CD4-positive, CD25-positive, alpha-beta regulatory T cell (primary cell): ENCODE results near the gene FSHR. TPM values are rescaled to one million over a fixed set of nuclear protein-coding genes. Genes with fewer than 3 reads are reported as not detected.

ENCODE experiments used
- ATAC-seq, 2 donors: fragments of 150-1000 bp; cut with Tn5 transposase; one replicate each; pipeline ENCODE4 v1.10.0; 2021; ENCODE audit warnings: low read depth in 2 of 2, moderate number of reproducible peaks in 2 of 2, moderate library complexity in 1 of 2
- DNase-seq, 3 donors: peaks; one replicate each; pipeline versions ENCODE4 v3.0.0 to v3.0.0-alpha.2; 2012 to 2022; ENCODE audit warnings: mixed read lengths in 1 of 3
- H3K27ac ChIP-seq: one replicate; pipeline ENCODE4 v1.7.0; 2013; ENCODE audit warnings: mild to moderate bottlenecking, low read length; ENCODE audit not compliant: insufficient read depth, poor library complexity, severe bottlenecking
- H3K27me3 ChIP-seq: one replicate; pipeline ENCODE4 v1.7.0; 2013; ENCODE audit warnings: low read length; ENCODE audit not compliant: control insufficient read depth, insufficient read depth
- H3K36me3 ChIP-seq: one replicate; pipeline ENCODE4 v1.7.0; 2013; ENCODE audit warnings: mild to moderate bottlenecking, low read length, moderate library complexity; ENCODE audit not compliant: control insufficient read depth, insufficient read depth
- H3K4me1 ChIP-seq: 2 replicates; pipeline ENCODE4 v1.7.0; 2013; ENCODE audit warnings: mild to moderate bottlenecking, low read length; ENCODE audit not compliant: insufficient read depth, control insufficient read depth, poor library complexity, severe bottlenecking
- H3K4me3 ChIP-seq: one replicate; pipeline ENCODE4 v1.7.0; 2013; ENCODE audit warnings: low read depth, mild to moderate bottlenecking, low read length, moderate library complexity
- H3K9me3 ChIP-seq, 2 experiments: 1 replicate in 1 of 2; 2 replicates in 1 of 2; pipeline ENCODE4 v1.7.0; 2013; ENCODE audit warnings: low read length in 2 of 2, mild to moderate bottlenecking in 1 of 2, moderate library complexity in 1 of 2; ENCODE audit not compliant: control insufficient read depth in 2 of 2
- H3K27ac Mint-ChIP-seq, 3 donors: one replicate each; pipeline ENCODE4 v1.8.0; 2020 to 2022; ENCODE audit warnings: mild to moderate bottlenecking in 3 of 3, mixed read lengths in 3 of 3, moderate library complexity in 2 of 3
- H3K27me3 Mint-ChIP-seq: one replicate; pipeline ENCODE4 v1.8.0; 2022; ENCODE audit warnings: mild to moderate bottlenecking, mixed read lengths
- H3K36me3 Mint-ChIP-seq: one replicate; pipeline ENCODE4 v1.8.0; 2020; ENCODE audit warnings: mixed read lengths
- H3K4me1 Mint-ChIP-seq, 4 donors: one replicate each; pipeline ENCODE4 v1.8.0; 2020 to 2022; ENCODE audit warnings: mixed read lengths in 4 of 4, mild to moderate bottlenecking in 1 of 4
- H3K4me3 Mint-ChIP-seq, 4 donors: one replicate each; pipeline ENCODE4 v1.8.0; 2020 to 2022; ENCODE audit warnings: mild to moderate bottlenecking in 4 of 4, mixed read lengths in 4 of 4, moderate library complexity in 3 of 4
- H3K9me3 Mint-ChIP-seq, 7 donors: one replicate each; pipeline ENCODE4 v1.8.0; 2020 to 2022; ENCODE audit warnings: mixed read lengths in 7 of 7, mild to moderate bottlenecking in 3 of 7, moderate library complexity in 2 of 7
- polyA plus RNA-seq, 4 donors: library from polyadenylated mRNA; unstranded; fragments of 300-500 nt; fragmentation: Illumina TruSeq; gene quantifications; one replicate each; pipeline ENCODE4 v1.2.3, GENCODE V29; 2021
- total RNA-seq: library from RNA; stranded (reverse); gene quantifications from one replicate; pipeline ENCODE4 v1.2.3, GENCODE V29; 2022

The FSHR gene
- total and polyA plus RNA-seq, 5 donors from 2014 or later = not detected

GRCh38 chr2:48940606-48941005, 213.7 kb downstream of the FSHR start:
- H3K4me3 Mint-ChIP-seq = no peak overlapping the region
- H3K4me1 ChIP-seq = no peaks in the 10 kb centered on the region
- DNase-seq (no peak), ATAC-seq (no peak)
- H3K27me3 Mint-ChIP-seq = no peaks in the 10 kb centered on the region
- H3K27ac Mint-ChIP-seq = no peak overlapping the region
- no peaks in the 10 kb centered on the region for H3K36me3 ChIP-seq
- H3K27ac ChIP-seq = no peak overlapping the region
- H3K27me3 ChIP-seq = no peaks in the 10 kb centered on the region
- no peaks in the 10 kb centered on the region for H3K4me1 Mint-ChIP-seq
- H3K4me3 ChIP-seq = no peak overlapping the region
- H3K9me3 Mint-ChIP-seq = peaks cover 0 to 2% (median 0%) of the 10 kb centered on the region in 7 donors
- no peaks in the 10 kb centered on the region for H3K36me3 Mint-ChIP-seq
- no peaks in the 10 kb centered on the region for H3K9me3 ChIP-seq

GRCh38 chr2:48939232-48939631, 215.1 kb downstream of the FSHR start:
- Mint-ChIP-seq H3K9me3 (peaks cover 0 to 2% (median 0%) of the 10 kb centered on the region in 7 donors), H3K4me1 (no peaks in the 10 kb centered on the region), H3K27me3 (no peaks in the 10 kb centered on the region), H3K4me3 (no peak overlapping the region), H3K36me3 (no peaks in the 10 kb centered on the region), H3K27ac (no peak overlapping the region)
- DNase-seq = no peak
- Histone ChIP-seq H3K27ac (no peak overlapping the region), H3K9me3 (no peaks in the 10 kb centered on the region), H3K36me3 (no peaks in the 10 kb centered on the region), H3K4me1 (no peaks in the 10 kb centered on the region), H3K27me3 (no peaks in the 10 kb centered on the region), H3K4me3 (no peak overlapping the region)
- ATAC-seq = no peak

- DNase-seq (no peak), ATAC-seq (no peak)
- H3K27me3 ChIP-seq = no peaks in the 10 kb centered on the region
- no peaks in the 10 kb centered on the region for H3K9me3 ChIP-seq
- H3K9me3 Mint-ChIP-seq = peaks cover 0 to 2% (median 0%) of the 10 kb centered on the region in 7 donors
- no peaks in the 10 kb centered on the region for H3K4me1 ChIP-seq
- no peak overlapping the region for H3K27ac Mint-ChIP-seq
- H3K4me3 Mint-ChIP-seq = no peak overlapping the region
- H3K4me3 ChIP-seq = no peak overlapping the region
- H3K27ac ChIP-seq = no peak overlapping the region
- H3K36me3 ChIP-seq = no peaks in the 10 kb centered on the region
- H3K4me1 Mint-ChIP-seq = no peaks in the 10 kb centered on the region
- H3K36me3 Mint-ChIP-seq = no peaks in the 10 kb centered on the region
- H3K27me3 Mint-ChIP-seq = no peaks in the 10 kb centered on the region
Observed at GRCh38 chr2:48938231-48938630, 216.1 kb downstream of the FSHR start.

GRCh38 chr2:48934807-48935206, 219.5 kb downstream of the FSHR start:
- Mint-ChIP-seq H3K4me1 (no peaks in the 10 kb centered on the region), H3K27ac (no peak overlapping the region), H3K27me3 (no peaks in the 10 kb centered on the region), H3K4me3 (no peak overlapping the region), H3K36me3 (no peaks in the 10 kb centered on the region), H3K9me3 (peaks cover 0 to 3% (median 0%) of the 10 kb centered on the region in 7 donors)
- H3K4me1 ChIP-seq = no peaks in the 10 kb centered on the region
- H3K4me3 ChIP-seq = no peak overlapping the region
- no peak for DNase-seq
- no peak for ATAC-seq
- no peaks in the 10 kb centered on the region for H3K9me3 ChIP-seq
- H3K27me3 ChIP-seq = no peaks in the 10 kb centered on the region
- no peaks in the 10 kb centered on the region for H3K36me3 ChIP-seq
- H3K27ac ChIP-seq = no peak overlapping the region

- H3K36me3 Mint-ChIP-seq = no peaks in the 10 kb centered on the region
- H3K4me1 ChIP-seq = no peaks in the 10 kb centered on the region
- peaks cover 0 to 3% (median 0%) of the 10 kb centered on the region in 7 donors for H3K9me3 Mint-ChIP-seq
- H3K27me3 Mint-ChIP-seq = no peaks in the 10 kb centered on the region
- no peaks in the 10 kb centered on the region for H3K27me3 ChIP-seq
- no peaks in the 10 kb centered on the region for H3K36me3 ChIP-seq
- no peak overlapping the region for H3K4me3 ChIP-seq
- peak overlapping the region in 1 of 3 donors; percentile 34 for H3K27ac Mint-ChIP-seq
- H3K4me3 Mint-ChIP-seq = no peak overlapping the region
- DNase-seq (no peak), ATAC-seq (no peak)
- no peaks in the 10 kb centered on the region for H3K9me3 ChIP-seq
- H3K27ac ChIP-seq = no peak overlapping the region
- H3K4me1 Mint-ChIP-seq = no peaks in the 10 kb centered on the region
Observed at GRCh38 chr2:48933828-48934497, 220.4 kb downstream of the FSHR start.

- H3K4me3 ChIP-seq = no peak overlapping the region
- H3K27ac ChIP-seq = no peak overlapping the region
- Mint-ChIP-seq H3K36me3 (no peaks in the 10 kb centered on the region), H3K27me3 (no peaks in the 10 kb centered on the region), H3K4me3 (no peak overlapping the region), H3K9me3 (peaks cover 0 to 3% (median 0%) of the 10 kb centered on the region in 7 donors), H3K4me1 (no peaks in the 10 kb centered on the region), H3K27ac (no peak overlapping the region)
- H3K27me3 ChIP-seq = no peaks in the 10 kb centered on the region
- H3K9me3 ChIP-seq = no peaks in the 10 kb centered on the region
- no peaks in the 10 kb centered on the region for H3K36me3 ChIP-seq
- no peak for DNase-seq
- no peak for ATAC-seq
- H3K4me1 ChIP-seq = no peaks in the 10 kb centered on the region
Observed at GRCh38 chr2:48932667-48933066, 221.6 kb downstream of the FSHR start.

- peaks cover 0 to 3% (median 1%) of the 10 kb centered on the region in 7 donors for H3K9me3 Mint-ChIP-seq
- no peaks in the 10 kb centered on the region for H3K4me1 Mint-ChIP-seq
- H3K4me3 Mint-ChIP-seq = no peak overlapping the region
- Histone ChIP-seq H3K27me3 (no peaks in the 10 kb centered on the region), H3K4me3 (no peak overlapping the region), H3K27ac (no peak overlapping the region), H3K9me3 (no peaks in the 10 kb centered on the region), H3K4me1 (no peaks in the 10 kb centered on the region), H3K36me3 (no peaks in the 10 kb centered on the region)
- H3K27ac Mint-ChIP-seq = no peak overlapping the region
- DNase-seq (no peak), ATAC-seq (no peak)
- no peaks in the 10 kb centered on the region for H3K36me3 Mint-ChIP-seq
- H3K27me3 Mint-ChIP-seq = no peaks in the 10 kb centered on the region
Observed at GRCh38 chr2:48929571-48930301, 224.6 kb downstream of the FSHR start.

- Mint-ChIP-seq H3K4me3 (no peak overlapping the region), H3K27me3 (no peaks in the 10 kb centered on the region), H3K36me3 (no peaks in the 10 kb centered on the region), H3K4me1 (no peaks in the 10 kb centered on the region), H3K9me3 (peaks cover 0 to 6% (median 0%) of the 10 kb centered on the region in 7 donors), H3K27ac (no peak overlapping the region)
- ATAC-seq = no peak
- Histone ChIP-seq H3K4me1 (no peaks in the 10 kb centered on the region), H3K4me3 (no peak overlapping the region), H3K27ac (no peak overlapping the region), H3K36me3 (no peaks in the 10 kb centered on the region), H3K9me3 (no peaks in the 10 kb centered on the region), H3K27me3 (no peaks in the 10 kb centered on the region)
- no peak for DNase-seq
Observed at GRCh38 chr2:48927355-48927754, 227.0 kb downstream of the FSHR start.
